Measurements from ENCODE around the gene CLDN7. TPM values are rescaled to one million over a fixed set of nuclear protein-coding genes. Genes with fewer than 3 reads are reported as not detected.

The CLDN7 gene
- total RNA-seq, 3 donors from 2014 or later (not counting 1 experiment from before 2014, with no cell fraction given): 0.99 to 1.8 (median 1.7) TPM

DNA sequence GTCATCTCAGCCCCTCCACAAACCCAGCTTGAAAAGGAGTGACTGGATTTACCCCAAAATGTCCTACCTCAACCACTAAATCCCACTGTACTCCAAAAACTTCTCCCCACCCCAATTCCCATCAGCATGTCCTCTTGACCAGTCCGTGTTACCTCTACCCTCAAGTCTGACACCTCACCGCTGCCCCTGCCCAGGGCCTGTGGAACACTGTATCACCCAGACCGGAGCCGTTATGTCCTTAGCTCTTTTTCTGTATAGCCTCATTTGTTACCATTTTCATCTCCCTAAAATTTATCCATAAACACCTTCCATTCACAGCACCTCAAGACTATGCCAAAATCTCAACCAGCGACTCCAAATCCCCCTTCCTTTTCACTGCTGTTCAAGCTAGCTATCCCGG, 25.5 kb downstream of the CLDN7 start:
- Histone ChIP-seq H3K9me3 (ENCODE audit: control insufficient read depth, insufficient read depth, low read length) (no peaks in the 10 kb centered on the region), H3K4me3 (ENCODE audit: low read length) (no peak overlapping the region), H3K4me1 (ENCODE audit: control insufficient read depth, insufficient read depth, low read length) (peaks cover 56% of the 10 kb centered on the region), H3K27me3 (ENCODE audit: control insufficient read depth, insufficient read depth, low read length) (no peaks in the 10 kb centered on the region), H3K36me3 (ENCODE audit: control insufficient read depth, insufficient read depth, low read length) (peaks cover 25% of the 10 kb centered on the region), H3K27ac (ENCODE audit: low read length) (no peak overlapping the region)
- H3K4me3 Mint-ChIP-seq: peak overlapping the region; percentile 96
- WGBS (ENCODE audit: insufficient coverage): 94% methylated on average over 6 of the region's 6 CpGs
- H3K4me1 Mint-ChIP-seq: peaks cover 62 to 81% of the 10 kb centered on the region in 2 donors
- H3K27me3 Mint-ChIP-seq (ENCODE audit: low read depth in 2 of 2): no peaks in the 10 kb centered on the region
- intact Hi-C loops (cut with micrococcal nuclease): no loop called here
- DNase-seq (no peak), ATAC-seq (no peak)
- TF ChIP-seq CTCF (IDR thresholded peaks at IDR 0.05): no peak
- H3K9me3 Mint-ChIP-seq: no peaks in the 10 kb centered on the region
- peak overlapping the region; percentile 97 to 99 for H3K27ac Mint-ChIP-seq
- no peaks in the 10 kb centered on the region for H3K36me3 Mint-ChIP-seq

- ATAC-seq: no peak
- intact Hi-C loops (cut with micrococcal nuclease): loop anchor here (2.0 kb wide), 1 partner anchor 21 kb away; no protein-coding TSS in a partner anchor
- H3K4me3 Mint-ChIP-seq: peak overlapping the region; percentile 58
- H3K27me3 Mint-ChIP-seq (ENCODE audit: low read depth in 2 of 2): no peaks in the 10 kb centered on the region
- peaks cover 54 to 75% of the 10 kb centered on the region in 2 donors for H3K4me1 Mint-ChIP-seq
- peaks cover 50% of the 10 kb centered on the region for H3K4me1 ChIP-seq (ENCODE audit: control insufficient read depth, insufficient read depth, low read length)
- no peak for DNase-seq
- H3K27me3 ChIP-seq (ENCODE audit: control insufficient read depth, insufficient read depth, low read length): no peaks in the 10 kb centered on the region
- H3K9me3 Mint-ChIP-seq: no peaks in the 10 kb centered on the region
- 90% methylated on average over 22 of the region's 22 CpGs for WGBS (ENCODE audit: insufficient coverage)
- peak overlapping the region; percentile 97 to 99 for H3K27ac Mint-ChIP-seq
- no peaks in the 10 kb centered on the region for H3K36me3 Mint-ChIP-seq
- H3K4me3 ChIP-seq (ENCODE audit: low read length): no peak overlapping the region
- peaks cover 24% of the 10 kb centered on the region for H3K36me3 ChIP-seq (ENCODE audit: control insufficient read depth, insufficient read depth, low read length)
- TF ChIP-seq CTCF (IDR thresholded peaks at IDR 0.05): no peak
- no peaks in the 10 kb centered on the region for H3K9me3 ChIP-seq (ENCODE audit: control insufficient read depth, insufficient read depth, low read length)
- no peak overlapping the region for H3K27ac ChIP-seq (ENCODE audit: low read length)
Measured at GRCh38 chr17:7235693-7236665, 26.3 kb downstream of the CLDN7 start.

DNA sequence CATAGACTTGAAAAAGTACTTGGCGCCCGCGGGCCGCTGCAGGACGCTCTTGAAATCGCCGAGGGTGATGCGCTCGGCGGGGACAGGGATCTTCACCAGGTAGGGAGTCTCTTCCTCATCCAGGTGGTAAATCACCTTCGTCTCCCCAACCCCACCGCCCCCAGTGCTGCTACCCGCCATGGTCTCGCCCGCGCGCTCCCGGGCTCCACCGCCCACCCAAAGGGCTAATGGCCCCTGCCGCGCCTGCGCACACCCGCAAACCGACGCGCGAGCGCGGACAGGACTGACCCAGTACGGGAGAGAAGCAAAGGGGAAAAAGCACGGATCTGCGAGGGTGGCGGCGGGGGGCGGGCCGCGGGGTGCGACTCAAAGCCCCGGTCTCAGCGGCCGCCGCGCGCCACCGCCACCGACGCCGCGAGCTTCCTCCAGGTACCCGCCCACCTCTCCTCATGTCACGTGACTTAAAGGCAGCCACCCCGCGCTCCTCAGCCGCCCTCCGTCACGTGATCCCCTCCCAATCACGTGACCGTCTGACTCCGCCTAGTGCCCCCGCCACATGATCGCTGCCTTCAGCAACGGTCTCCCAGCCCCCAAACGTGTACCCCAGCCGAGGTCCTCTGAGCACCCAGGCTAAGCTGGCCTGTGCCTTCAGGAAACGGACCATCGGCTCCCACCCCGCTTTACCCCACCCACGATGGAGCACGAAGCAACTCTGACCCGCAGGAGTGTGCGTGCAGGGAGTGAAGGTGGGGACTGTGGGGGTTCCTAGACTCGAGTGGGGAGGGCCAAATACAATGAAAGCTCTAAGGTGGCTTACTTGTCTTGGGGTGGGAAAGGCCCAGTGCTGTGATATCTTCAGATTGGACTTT, 28.0 kb downstream of the CLDN7 start, which contains the start of gene DVL2:
Gene DVL2 (minus strand): TSS at position 435 of the 869 bp plus-strand sequence. CDS start 255 bp downstream, at position 180.
- Mint-ChIP-seq H3K27ac (peak within 1 kb of the TSS; percentile 92 to 97), H3K27me3 (ENCODE audit: low read depth in 2 of 2) (no peaks in the 10 kb centered on the region), H3K4me1 (peaks cover 40 to 69% of the 10 kb centered on the region in 2 donors), H3K9me3 (no peaks in the 10 kb centered on the region), H3K36me3 (no peaks in the 10 kb centered on the region), H3K4me3 (peak within 1 kb of the TSS; percentile 88)
- Histone ChIP-seq H3K4me3 (ENCODE audit: low read length) (peak within 1 kb of the TSS; percentile 90), H3K27ac (ENCODE audit: low read length) (peak within 1 kb of the TSS; percentile 63), H3K4me1 (ENCODE audit: control insufficient read depth, insufficient read depth, low read length) (peaks cover 37% of the 10 kb centered on the region), H3K36me3 (ENCODE audit: control insufficient read depth, insufficient read depth, low read length) (peaks cover 26% of the 10 kb centered on the region), H3K27me3 (ENCODE audit: control insufficient read depth, insufficient read depth, low read length) (no peaks in the 10 kb centered on the region), H3K9me3 (ENCODE audit: control insufficient read depth, insufficient read depth, low read length) (no peaks in the 10 kb centered on the region)
- DNase-seq: peak; percentile 92 to 97
- ATAC-seq: peak; percentile 55 to 77 (median 73)
- intact Hi-C loops (cut with micrococcal nuclease): loop anchor here (2.0 to 5.0 kb wide), 2 partner anchors 20 to 903 kb away; no protein-coding TSS in a partner anchor
- no peak for TF ChIP-seq CTCF (IDR thresholded peaks at IDR 0.05)
- under 1% methylated on average over 72 of the region's 72 CpGs for WGBS (ENCODE audit: insufficient coverage)

Measured in natural killer cell (primary cell).